ENCODE measurements around the gene PRKN.

PRKN gene

GRCh38 chr6:161921602-161922395, 805.8 kb downstream of the PRKN start:
- no peak overlapping the region for H2AFZ ChIP-seq (ENCODE audit: low read depth)

GRCh38 chr6:161919691-161920090, 807.9 kb downstream of the PRKN start:
- no peaks in the 10 kb centered on the region for H4K20me1 ChIP-seq (ENCODE audit: insufficient read depth)
- no peak overlapping the region for H3K4me2 ChIP-seq
- no peaks in the 10 kb centered on the region for H3K79me2 ChIP-seq (ENCODE audit: insufficient read depth, low read depth)
- H3K36me3 ChIP-seq (ENCODE audit: insufficient read depth): no peaks in the 10 kb centered on the region
- no peaks in the 10 kb centered on the region for H3K27me3 ChIP-seq (ENCODE audit: insufficient read depth, low read depth)
- no peak overlapping the region for H3K9ac ChIP-seq
- no peak overlapping the region for H3K4me3 ChIP-seq (IDR thresholded peaks at IDR 0.05; ENCODE audit: insufficient read depth, low read depth, low read length)
- H2AFZ ChIP-seq (ENCODE audit: low read depth): no peak overlapping the region
- no peak overlapping the region for H3K27ac ChIP-seq
- no peak for TF ChIP-seq CTCF (conservative IDR thresholded peaks at IDR 0.05; ENCODE audit: low read depth, low read length)
- no peaks in the 10 kb centered on the region for H3K4me1 ChIP-seq (ENCODE audit: low read depth, poor library complexity, severe bottlenecking)

More at GRCh38 chr6:161921602-161922395, 805.8 kb downstream of the PRKN start:
- no peaks in the 10 kb centered on the region for H3K36me3 ChIP-seq (ENCODE audit: insufficient read depth)
- no peak overlapping the region for H3K4me2 ChIP-seq
- TF ChIP-seq CTCF (conservative IDR thresholded peaks at IDR 0.05; ENCODE audit: low read depth, low read length): no peak
- no peak overlapping the region for H3K4me3 ChIP-seq (IDR thresholded peaks at IDR 0.05; ENCODE audit: insufficient read depth, low read depth, low read length)
- no peaks in the 10 kb centered on the region for H4K20me1 ChIP-seq (ENCODE audit: insufficient read depth)
- H3K4me1 ChIP-seq (ENCODE audit: low read depth, poor library complexity, severe bottlenecking): no peaks in the 10 kb centered on the region
- no peak overlapping the region for H3K27ac ChIP-seq
- no peak overlapping the region for H3K9ac ChIP-seq
- no peaks in the 10 kb centered on the region for H3K79me2 ChIP-seq (ENCODE audit: insufficient read depth, low read depth)
- H3K27me3 ChIP-seq (ENCODE audit: insufficient read depth, low read depth): no peaks in the 10 kb centered on the region

- no peaks in the 10 kb centered on the region for H4K20me1 ChIP-seq (ENCODE audit: insufficient read depth)
- H3K4me3 ChIP-seq (IDR thresholded peaks at IDR 0.05; ENCODE audit: insufficient read depth, low read depth, low read length): no peak overlapping the region
- no peak overlapping the region for H3K9ac ChIP-seq
- H2AFZ ChIP-seq (ENCODE audit: low read depth): no peak overlapping the region
- no peaks in the 10 kb centered on the region for H3K36me3 ChIP-seq (ENCODE audit: insufficient read depth)
- H3K4me1 ChIP-seq (ENCODE audit: low read depth, poor library complexity, severe bottlenecking): no peaks in the 10 kb centered on the region
- no peaks in the 10 kb centered on the region for H3K27me3 ChIP-seq (ENCODE audit: insufficient read depth, low read depth)
- no peak for TF ChIP-seq CTCF (conservative IDR thresholded peaks at IDR 0.05; ENCODE audit: low read depth, low read length)
- H3K27ac ChIP-seq: no peak overlapping the region
- H3K79me2 ChIP-seq (ENCODE audit: insufficient read depth, low read depth): no peaks in the 10 kb centered on the region
- no peak overlapping the region for H3K4me2 ChIP-seq
Observed at GRCh38 chr6:161918628-161919205, 808.8 kb downstream of the PRKN start.

GRCh38 chr6:161918109-161918531, 809.4 kb downstream of the PRKN start:
- H3K4me1 ChIP-seq (ENCODE audit: low read depth, poor library complexity, severe bottlenecking): no peaks in the 10 kb centered on the region
- no peak overlapping the region for H2AFZ ChIP-seq (ENCODE audit: low read depth)
- H3K4me2 ChIP-seq: no peak overlapping the region
- no peaks in the 10 kb centered on the region for H4K20me1 ChIP-seq (ENCODE audit: insufficient read depth)
- H3K27ac ChIP-seq: no peak overlapping the region
- H3K4me3 ChIP-seq (IDR thresholded peaks at IDR 0.05; ENCODE audit: insufficient read depth, low read depth, low read length): no peak overlapping the region
- no peaks in the 10 kb centered on the region for H3K79me2 ChIP-seq (ENCODE audit: insufficient read depth, low read depth)
- H3K27me3 ChIP-seq (ENCODE audit: insufficient read depth, low read depth): no peaks in the 10 kb centered on the region
- H3K36me3 ChIP-seq (ENCODE audit: insufficient read depth): no peaks in the 10 kb centered on the region
- no peak overlapping the region for H3K9ac ChIP-seq
- TF ChIP-seq CTCF (conservative IDR thresholded peaks at IDR 0.05; ENCODE audit: low read depth, low read length): no peak
